HEK293 (cell line): ENCODE measurements around the gene NR2F2.

Experiments used
- GFI1B ChIP-seq: fragments of 450-650 bp; formaldehyde crosslinking; IDR thresholded peaks from 2 replicates; pipeline ENCODE4 v1.5.1; 2016; ENCODE audit warnings: missing biosample characterization, missing genetic modification characterization
- GLI4 ChIP-seq: fragments of 450-650 bp; formaldehyde crosslinking; IDR thresholded peaks from 2 replicates; pipeline ENCODE4 v1.5.1; 2016; ENCODE audit warnings: missing biosample characterization, missing genetic modification characterization
- MYNN ChIP-seq: fragments of 450-650 bp; formaldehyde crosslinking; IDR thresholded peaks from 2 replicates; pipeline ENCODE4 v1.5.1; 2016; ENCODE audit warnings: missing biosample characterization, missing genetic modification characterization, borderline replicate concordance
- MZF1 ChIP-seq: fragments of 450-650 bp; formaldehyde crosslinking; IDR thresholded peaks from 2 replicates; pipeline ENCODE4 v1.5.1; 2017; ENCODE audit warnings: missing biosample characterization, missing genetic modification characterization, borderline replicate concordance
- PRDM1 ChIP-seq: fragments of 450-650 bp; formaldehyde crosslinking; IDR thresholded peaks from 2 replicates; pipeline ENCODE4; 2016; ENCODE audit warnings: missing biosample characterization, missing genetic modification characterization
- SCRT2 ChIP-seq: fragments of 450-650 bp; formaldehyde crosslinking; IDR thresholded peaks from 2 replicates; pipeline ENCODE4 v1.5.1; 2016; ENCODE audit warnings: missing biosample characterization, missing genetic modification characterization
- YY1 ChIP-seq: fragments of 450-650 bp; formaldehyde crosslinking; IDR thresholded peaks from 2 replicates; pipeline ENCODE4 v1.5.1; 2018; ENCODE audit warnings: missing biosample characterization, missing genetic modification characterization
- ZBTB17 ChIP-seq: fragments of 450-650 bp; formaldehyde crosslinking; IDR thresholded peaks from 2 replicates; pipeline ENCODE4 v1.5.1; 2016; ENCODE audit warnings: missing biosample characterization, missing genetic modification characterization
- ZBTB48 ChIP-seq: fragments of 450-650 bp; formaldehyde crosslinking; IDR thresholded peaks from 2 replicates; pipeline ENCODE4 v1.5.1; 2016; ENCODE audit warnings: missing biosample characterization, missing genetic modification characterization
- ZBTB7A ChIP-seq: fragments of 450-650 bp; formaldehyde crosslinking; IDR thresholded peaks from 2 replicates; pipeline ENCODE4 v1.5.1; 2016; ENCODE audit warnings: low read depth, missing biosample characterization, missing genetic modification characterization
- ZBTB8A ChIP-seq: fragments of 450-650 bp; formaldehyde crosslinking; IDR thresholded peaks from 2 replicates; pipeline ENCODE4 v1.5.1; 2016; ENCODE audit warnings: missing biosample characterization, missing genetic modification characterization
- ZNF16 ChIP-seq: fragments of 450-650 bp; formaldehyde crosslinking; IDR thresholded peaks from 2 replicates; pipeline ENCODE4 v1.5.1; 2016; ENCODE audit warnings: low read depth, missing biosample characterization, missing genetic modification characterization
- ZNF302 ChIP-seq: fragments of 450-650 bp; formaldehyde crosslinking; IDR thresholded peaks from 2 replicates; pipeline ENCODE4 v1.5.1; 2016; ENCODE audit warnings: missing biosample characterization, missing genetic modification characterization, low read depth
- ZNF596 ChIP-seq: fragments of 450-650 bp; IDR thresholded peaks from 2 replicates; pipeline ENCODE4 v1.5.0; 2018; ENCODE audit warnings: missing biosample characterization, mild to moderate bottlenecking, missing genetic modification characterization, moderate library complexity
- ZNF610 ChIP-seq: fragments of 450-650 bp; formaldehyde crosslinking; IDR thresholded peaks from 2 replicates; pipeline ENCODE4 v1.5.1; 2016; ENCODE audit warnings: missing biosample characterization, missing genetic modification characterization, borderline replicate concordance
- ZNF658 ChIP-seq: fragments of 450-650 bp; formaldehyde crosslinking; IDR thresholded peaks from 2 replicates; pipeline ENCODE4; 2016; ENCODE audit warnings: missing biosample characterization, missing genetic modification characterization
- ZNF777 ChIP-seq: fragments of 450-650 bp; formaldehyde crosslinking; IDR thresholded peaks from 2 replicates; pipeline ENCODE4 v1.5.1; 2017; ENCODE audit warnings: missing biosample characterization, missing genetic modification characterization, borderline replicate concordance
- ZNF843 ChIP-seq: fragments of 450-650 bp; formaldehyde crosslinking; IDR thresholded peaks from 2 replicates; pipeline ENCODE4 v1.5.1; 2016; ENCODE audit warnings: missing biosample characterization, missing genetic modification characterization
- TF ChIP-seq, protein P1 (sequence below): fragments of 450-650 bp; formaldehyde crosslinking; IDR thresholded peaks from 2 replicates; pipeline ENCODE4 v1.5.1; 2016; ENCODE audit warnings: missing biosample characterization, missing genetic modification characterization
- TF ChIP-seq, protein P2 (sequence below): fragments of 450-650 bp; formaldehyde crosslinking; IDR thresholded peaks from 2 replicates; pipeline ENCODE4 v1.5.1; 2017; ENCODE audit warnings: missing biosample characterization, missing genetic modification characterization
- TF ChIP-seq, protein P3 (sequence below): fragments of 450-650 bp; formaldehyde crosslinking; IDR thresholded peaks from 2 replicates; pipeline ENCODE4 v1.5.1; 2016; ENCODE audit warnings: missing biosample characterization, missing genetic modification characterization
- TF ChIP-seq, protein P4 (sequence below): fragments of 450-650 bp; formaldehyde crosslinking; conservative IDR thresholded peaks from 2 replicates; pipeline ENCODE4 v1.5.1; 2016; ENCODE audit warnings: low read depth, missing biosample characterization, missing genetic modification characterization
- TF ChIP-seq, protein P5 (sequence below): fragments of 450-650 bp; formaldehyde crosslinking; IDR thresholded peaks from 2 replicates; pipeline ENCODE4 v1.5.1; 2016; ENCODE audit warnings: missing biosample characterization, missing genetic modification characterization
- TF ChIP-seq, protein P6 (sequence below): sonication (generic); formaldehyde crosslinking; IDR thresholded peaks from 2 replicates; pipeline ENCODE4 v1.8.1; 2022; ENCODE audit warnings: mild to moderate bottlenecking, moderate library complexity, missing genetic modification reagents
- TF ChIP-seq, protein P7 (sequence below): fragments of 450-650 bp; formaldehyde crosslinking; IDR thresholded peaks from 2 replicates; pipeline ENCODE4 v1.5.1; 2016; ENCODE audit warnings: missing biosample characterization, missing genetic modification characterization

The NR2F2 gene

DNA sequence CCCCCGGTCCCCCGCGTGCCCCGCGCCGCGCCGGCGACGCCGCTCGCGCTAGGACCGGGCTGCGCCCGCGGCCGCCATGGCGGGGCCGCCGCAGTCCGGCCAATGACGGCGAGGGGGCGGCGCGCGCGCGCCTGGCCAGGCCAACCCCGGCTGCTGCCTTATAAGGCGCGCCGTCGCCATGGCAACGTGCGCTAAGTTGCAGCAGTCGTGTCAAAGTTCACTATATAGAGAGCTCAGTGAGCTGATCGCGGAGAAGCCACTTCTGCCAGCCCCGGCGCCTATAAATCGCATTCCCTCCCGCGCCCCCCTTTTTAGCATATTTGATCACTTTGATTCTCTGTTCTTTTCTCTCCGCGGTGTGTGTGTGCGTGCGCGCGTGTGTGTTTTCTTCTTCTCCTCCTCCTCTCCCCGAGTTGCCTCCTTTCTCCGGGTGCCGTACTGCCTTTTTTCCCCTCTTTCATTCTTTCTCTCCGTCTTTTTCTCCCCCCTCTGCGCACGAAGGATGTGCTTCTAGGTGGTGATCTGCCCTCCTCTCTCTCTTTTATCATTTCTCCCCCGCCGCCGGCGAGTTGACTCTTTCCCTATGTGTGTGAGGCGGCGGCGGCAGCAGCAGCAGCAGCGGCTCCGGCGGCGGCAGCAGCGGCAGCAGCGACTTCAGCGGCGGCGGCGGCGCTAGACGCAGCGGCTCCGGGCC lies at the start of gene NR2F2 (continued):
- TF ChIP-seq ZBTB7A (tag by site-specific recombination) = 0 out of 2 replicates have a peak, but pooled peaks have one; percentile 60
- TF ChIP-seq ZNF777 = no peak
- TF ChIP-seq ZNF596 = peak; percentile 82
- TF ChIP-seq, protein P1, sequence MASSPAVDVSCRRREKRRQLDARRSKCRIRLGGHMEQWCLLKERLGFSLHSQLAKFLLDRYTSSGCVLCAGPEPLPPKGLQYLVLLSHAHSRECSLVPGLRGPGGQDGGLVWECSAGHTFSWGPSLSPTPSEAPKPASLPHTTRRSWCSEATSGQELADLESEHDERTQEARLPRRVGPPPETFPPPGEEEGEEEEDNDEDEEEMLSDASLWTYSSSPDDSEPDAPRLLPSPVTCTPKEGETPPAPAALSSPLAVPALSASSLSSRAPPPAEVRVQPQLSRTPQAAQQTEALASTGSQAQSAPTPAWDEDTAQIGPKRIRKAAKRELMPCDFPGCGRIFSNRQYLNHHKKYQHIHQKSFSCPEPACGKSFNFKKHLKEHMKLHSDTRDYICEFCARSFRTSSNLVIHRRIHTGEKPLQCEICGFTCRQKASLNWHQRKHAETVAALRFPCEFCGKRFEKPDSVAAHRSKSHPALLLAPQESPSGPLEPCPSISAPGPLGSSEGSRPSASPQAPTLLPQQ (tag by site-specific recombination) = peak; percentile 33
- no peak for TF ChIP-seq ZNF658 (tag by site-specific recombination)
- peak; percentile 81; the same call in 1 of the 2 replicates for TF ChIP-seq GFI1B (tag by site-specific recombination)
- peak; percentile 84 for TF ChIP-seq ZNF610 (tag by site-specific recombination)
- peak; percentile 99 for TF ChIP-seq PRDM1 (tag by site-specific recombination)
- TF ChIP-seq, protein P2, sequence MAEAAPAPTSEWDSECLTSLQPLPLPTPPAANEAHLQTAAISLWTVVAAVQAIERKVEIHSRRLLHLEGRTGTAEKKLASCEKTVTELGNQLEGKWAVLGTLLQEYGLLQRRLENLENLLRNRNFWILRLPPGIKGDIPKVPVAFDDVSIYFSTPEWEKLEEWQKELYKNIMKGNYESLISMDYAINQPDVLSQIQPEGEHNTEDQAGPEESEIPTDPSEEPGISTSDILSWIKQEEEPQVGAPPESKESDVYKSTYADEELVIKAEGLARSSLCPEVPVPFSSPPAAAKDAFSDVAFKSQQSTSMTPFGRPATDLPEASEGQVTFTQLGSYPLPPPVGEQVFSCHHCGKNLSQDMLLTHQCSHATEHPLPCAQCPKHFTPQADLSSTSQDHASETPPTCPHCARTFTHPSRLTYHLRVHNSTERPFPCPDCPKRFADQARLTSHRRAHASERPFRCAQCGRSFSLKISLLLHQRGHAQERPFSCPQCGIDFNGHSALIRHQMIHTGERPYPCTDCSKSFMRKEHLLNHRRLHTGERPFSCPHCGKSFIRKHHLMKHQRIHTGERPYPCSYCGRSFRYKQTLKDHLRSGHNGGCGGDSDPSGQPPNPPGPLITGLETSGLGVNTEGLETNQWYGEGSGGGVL (tag by site-specific recombination) = peak; percentile 46; the same call in 1 of the 2 replicates
- TF ChIP-seq YY1 = peak; percentile 36; the same call in 1 of the 2 replicates
- TF ChIP-seq, protein P3, sequence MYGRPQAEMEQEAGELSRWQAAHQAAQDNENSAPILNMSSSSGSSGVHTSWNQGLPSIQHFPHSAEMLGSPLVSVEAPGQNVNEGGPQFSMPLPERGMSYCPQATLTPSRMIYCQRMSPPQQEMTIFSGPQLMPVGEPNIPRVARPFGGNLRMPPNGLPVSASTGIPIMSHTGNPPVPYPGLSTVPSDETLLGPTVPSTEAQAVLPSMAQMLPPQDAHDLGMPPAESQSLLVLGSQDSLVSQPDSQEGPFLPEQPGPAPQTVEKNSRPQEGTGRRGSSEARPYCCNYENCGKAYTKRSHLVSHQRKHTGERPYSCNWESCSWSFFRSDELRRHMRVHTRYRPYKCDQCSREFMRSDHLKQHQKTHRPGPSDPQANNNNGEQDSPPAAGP (tag by site-specific recombination) = peak; percentile 52; the same call in 1 of the 2 replicates
- TF ChIP-seq, protein P4, sequence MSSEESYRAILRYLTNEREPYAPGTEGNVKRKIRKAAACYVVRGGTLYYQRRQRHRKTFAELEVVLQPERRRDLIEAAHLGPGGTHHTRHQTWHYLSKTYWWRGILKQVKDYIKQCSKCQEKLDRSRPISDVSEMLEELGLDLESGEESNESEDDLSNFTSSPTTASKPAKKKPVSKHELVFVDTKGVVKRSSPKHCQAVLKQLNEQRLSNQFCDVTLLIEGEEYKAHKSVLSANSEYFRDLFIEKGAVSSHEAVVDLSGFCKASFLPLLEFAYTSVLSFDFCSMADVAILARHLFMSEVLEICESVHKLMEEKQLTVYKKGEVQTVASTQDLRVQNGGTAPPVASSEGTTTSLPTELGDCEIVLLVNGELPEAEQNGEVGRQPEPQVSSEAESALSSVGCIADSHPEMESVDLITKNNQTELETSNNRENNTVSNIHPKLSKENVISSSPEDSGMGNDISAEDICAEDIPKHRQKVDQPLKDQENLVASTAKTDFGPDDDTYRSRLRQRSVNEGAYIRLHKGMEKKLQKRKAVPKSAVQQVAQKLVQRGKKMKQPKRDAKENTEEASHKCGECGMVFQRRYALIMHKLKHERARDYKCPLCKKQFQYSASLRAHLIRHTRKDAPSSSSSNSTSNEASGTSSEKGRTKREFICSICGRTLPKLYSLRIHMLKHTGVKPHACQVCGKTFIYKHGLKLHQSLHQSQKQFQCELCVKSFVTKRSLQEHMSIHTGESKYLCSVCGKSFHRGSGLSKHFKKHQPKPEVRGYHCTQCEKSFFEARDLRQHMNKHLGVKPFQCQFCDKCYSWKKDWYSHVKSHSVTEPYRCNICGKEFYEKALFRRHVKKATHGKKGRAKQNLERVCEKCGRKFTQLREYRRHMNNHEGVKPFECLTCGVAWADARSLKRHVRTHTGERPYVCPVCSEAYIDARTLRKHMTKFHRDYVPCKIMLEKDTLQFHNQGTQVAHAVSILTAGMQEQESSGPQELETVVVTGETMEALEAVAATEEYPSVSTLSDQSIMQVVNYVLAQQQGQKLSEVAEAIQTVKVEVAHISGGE (tag by site-specific recombination) = peak; percentile 37; the same call in 1 of the 2 replicates
- TF ChIP-seq MYNN (tag by site-specific recombination) = peak; percentile 72; the same call in 1 of the 2 replicates
- 0 out of 2 replicates have a peak, but pooled peaks have one; percentile 13 for TF ChIP-seq ZNF16 (tag by site-specific recombination)
- TF ChIP-seq, protein P5, sequence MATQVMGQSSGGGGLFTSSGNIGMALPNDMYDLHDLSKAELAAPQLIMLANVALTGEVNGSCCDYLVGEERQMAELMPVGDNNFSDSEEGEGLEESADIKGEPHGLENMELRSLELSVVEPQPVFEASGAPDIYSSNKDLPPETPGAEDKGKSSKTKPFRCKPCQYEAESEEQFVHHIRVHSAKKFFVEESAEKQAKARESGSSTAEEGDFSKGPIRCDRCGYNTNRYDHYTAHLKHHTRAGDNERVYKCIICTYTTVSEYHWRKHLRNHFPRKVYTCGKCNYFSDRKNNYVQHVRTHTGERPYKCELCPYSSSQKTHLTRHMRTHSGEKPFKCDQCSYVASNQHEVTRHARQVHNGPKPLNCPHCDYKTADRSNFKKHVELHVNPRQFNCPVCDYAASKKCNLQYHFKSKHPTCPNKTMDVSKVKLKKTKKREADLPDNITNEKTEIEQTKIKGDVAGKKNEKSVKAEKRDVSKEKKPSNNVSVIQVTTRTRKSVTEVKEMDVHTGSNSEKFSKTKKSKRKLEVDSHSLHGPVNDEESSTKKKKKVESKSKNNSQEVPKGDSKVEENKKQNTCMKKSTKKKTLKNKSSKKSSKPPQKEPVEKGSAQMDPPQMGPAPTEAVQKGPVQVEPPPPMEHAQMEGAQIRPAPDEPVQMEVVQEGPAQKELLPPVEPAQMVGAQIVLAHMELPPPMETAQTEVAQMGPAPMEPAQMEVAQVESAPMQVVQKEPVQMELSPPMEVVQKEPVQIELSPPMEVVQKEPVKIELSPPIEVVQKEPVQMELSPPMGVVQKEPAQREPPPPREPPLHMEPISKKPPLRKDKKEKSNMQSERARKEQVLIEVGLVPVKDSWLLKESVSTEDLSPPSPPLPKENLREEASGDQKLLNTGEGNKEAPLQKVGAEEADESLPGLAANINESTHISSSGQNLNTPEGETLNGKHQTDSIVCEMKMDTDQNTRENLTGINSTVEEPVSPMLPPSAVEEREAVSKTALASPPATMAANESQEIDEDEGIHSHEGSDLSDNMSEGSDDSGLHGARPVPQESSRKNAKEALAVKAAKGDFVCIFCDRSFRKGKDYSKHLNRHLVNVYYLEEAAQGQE = peak; percentile 59; the same call in 1 of the 2 replicates
- TF ChIP-seq ZNF302 (tag by site-specific recombination) = no peak
- TF ChIP-seq ZBTB17 = peak; percentile 72
- peak; percentile 11; the same call in 1 of the 2 replicates for TF ChIP-seq GLI4 (tag by site-specific recombination)
- no peak for TF ChIP-seq SCRT2 (tag by site-specific recombination)
- TF ChIP-seq ZBTB48 = 0 out of 2 replicates have a peak, but pooled peaks have one; percentile 30
- peak; percentile 63 for TF ChIP-seq ZBTB8A
- TF ChIP-seq ZNF843 (tag by site-specific recombination) = peak; percentile 81
- TF ChIP-seq MZF1 (tag by site-specific recombination) = peak; percentile 47; the same call in 1 of the 2 replicates
- TF ChIP-seq, protein P6, sequence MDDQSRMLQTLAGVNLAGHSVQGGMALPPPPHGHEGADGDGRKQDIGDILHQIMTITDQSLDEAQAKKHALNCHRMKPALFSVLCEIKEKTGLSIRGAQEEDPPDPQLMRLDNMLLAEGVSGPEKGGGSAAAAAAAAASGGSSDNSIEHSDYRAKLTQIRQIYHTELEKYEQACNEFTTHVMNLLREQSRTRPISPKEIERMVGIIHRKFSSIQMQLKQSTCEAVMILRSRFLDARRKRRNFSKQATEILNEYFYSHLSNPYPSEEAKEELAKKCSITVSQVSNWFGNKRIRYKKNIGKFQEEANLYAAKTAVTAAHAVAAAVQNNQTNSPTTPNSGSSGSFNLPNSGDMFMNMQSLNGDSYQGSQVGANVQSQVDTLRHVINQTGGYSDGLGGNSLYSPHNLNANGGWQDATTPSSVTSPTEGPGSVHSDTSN (CRISPR knock-in tag) = peak; percentile 60
- TF ChIP-seq, protein P7, sequence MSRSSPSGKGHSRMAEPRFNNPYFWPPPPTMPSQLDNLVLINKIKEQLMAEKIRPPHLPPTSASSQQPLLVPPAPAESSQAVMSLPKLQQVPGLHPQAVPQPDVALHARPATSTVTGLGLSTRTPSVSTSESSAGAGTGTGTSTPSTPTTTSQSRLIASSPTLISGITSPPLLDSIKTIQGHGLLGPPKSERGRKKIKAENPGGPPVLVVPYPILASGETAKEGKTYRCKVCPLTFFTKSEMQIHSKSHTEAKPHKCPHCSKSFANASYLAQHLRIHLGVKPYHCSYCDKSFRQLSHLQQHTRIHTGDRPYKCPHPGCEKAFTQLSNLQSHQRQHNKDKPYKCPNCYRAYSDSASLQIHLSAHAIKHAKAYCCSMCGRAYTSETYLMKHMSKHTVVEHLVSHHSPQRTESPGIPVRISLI (tag by site-specific recombination) = no peak
